ENCODE results near the gene C10orf67. TPM values are rescaled to one million over a fixed set of nuclear protein-coding genes. Genes with fewer than 3 reads are reported as not detected.

The C10orf67 gene
- total RNA-seq, 2 donors from 2014 or later = not detected

GRCh38 chr10:23155169-23155568 lies 189.4 kb downstream of the C10orf67 start:
- ATAC-seq (no peak), DNase-seq (no peak)
- intact Hi-C loops (cut with DNase I, micrococcal nuclease) = no loop called here

Small RNA genes lying within 50 kb of the gene (microRNA-seq; reads per million reads assigned to microRNA genes)
- gene MIR1254-2 = 0 reads per million in 2 donors

Other genes with a start within 250 kb of the C10orf67 start
- 10 to 100 TPM; 39.9 to 43.7 TPM for gene MSRB2, start 249.2 kb downstream of the C10orf67 start, total RNA-seq
- gene PTF1A, start 152.5 kb downstream of the C10orf67 start, total RNA-seq = not detected
- gene OTUD1, start 94.3 kb upstream of the C10orf67 start, total RNA-seq = 10 to 100 TPM; 10.2 to 23.0 TPM

Data from left colon (tissue), 2 donors.